ENCODE results near the gene PLA2G2F. TPM values are rescaled to one million over a fixed set of nuclear protein-coding genes. Genes with fewer than 3 reads are reported as not detected.

The PLA2G2F gene
- not detected for polyA plus RNA-seq (ENCODE audit: insufficient read length in 10 of 10)
- long read RNA-seq, donor 1 = 0 reads
- long read RNA-seq, donor 2 = 0 reads
- long read RNA-seq, donor 3 = 0 reads
- long read RNA-seq, donor 4 = 0 reads
- long read RNA-seq, donor 5 = 0 reads
- long read RNA-seq, donor 6 = 0 reads
- long read RNA-seq, donor 7 = 0 reads
- long read RNA-seq, donor 8 = 0 reads
- long read RNA-seq, donor 9 = 0 reads

- no peak for DNase-seq
Observed at GRCh38 chr1:20138961-20139550, at the start of gene PLA2G2F. Gene PLA2G2F (plus strand): TSS chr1:20139323. CDS start chr1:20139428, 105 bp downstream.

GRCh38 chr1:20089328-20090077, 49.6 kb upstream of the PLA2G2F start:
- no peak for DNase-seq

GRCh38 chr1:20090119-20090518, 49.0 kb upstream of the PLA2G2F start:
- DNase-seq = no peak

GRCh38 chr1:20090641-20091040, 48.5 kb upstream of the PLA2G2F start:
- DNase-seq = no peak

- DNase-seq = no peak
Observed at GRCh38 chr1:20093303-20093702, 45.8 kb upstream of the PLA2G2F start.

GRCh38 chr1:20093940-20094391, 45.2 kb upstream of the PLA2G2F start:
- DNase-seq = peak; percentile 8 to 68 (median 19)

GRCh38 chr1:20095564-20096434, 43.3 kb upstream of the PLA2G2F start:
- DNase-seq = no peak

- no peak for DNase-seq
Observed at GRCh38 chr1:20096840-20097447, 42.2 kb upstream of the PLA2G2F start.

GRCh38 chr1:20099533-20099932, 39.6 kb upstream of the PLA2G2F start:
- DNase-seq = no peak

- peak in 2 of 3 donors; percentile 16 to 38 for DNase-seq
Observed at GRCh38 chr1:20100632-20101355, 38.3 kb upstream of the PLA2G2F start.

- no peak for DNase-seq
Observed at GRCh38 chr1:20102875-20103274, 36.2 kb upstream of the PLA2G2F start.

- DNase-seq = no peak
Observed at GRCh38 chr1:20105856-20106255, 33.3 kb upstream of the PLA2G2F start.

GRCh38 chr1:20107351-20107750, 31.8 kb upstream of the PLA2G2F start:
- no peak for DNase-seq

GRCh38 chr1:20107796-20108195, 31.3 kb upstream of the PLA2G2F start:
- DNase-seq = no peak

GRCh38 chr1:20108366-20109123, 30.6 kb upstream of the PLA2G2F start:
- no peak for DNase-seq

- DNase-seq = no peak
Observed at GRCh38 chr1:20109223-20109856, 29.8 kb upstream of the PLA2G2F start.

- DNase-seq = no peak
Observed at GRCh38 chr1:20110679-20111078, 28.4 kb upstream of the PLA2G2F start.

- DNase-seq = no peak
Observed at GRCh38 chr1:20111452-20111851, 27.7 kb upstream of the PLA2G2F start.

GRCh38 chr1:20112279-20113000, 26.7 kb upstream of the PLA2G2F start:
- DNase-seq = no peak

Data from muscle of back (tissue), 13 donors.